GM18502 (cell line): Measurements from ENCODE around the gene BAHCC1.

Experiments
- ATAC-seq: cut with Tn5 transposase; IDR thresholded peaks from one replicate; pipeline ENCODE4 v1.9.1; 2021; ENCODE audit warnings: mild to moderate bottlenecking; ENCODE audit not compliant: unreplicated experiment, poor library complexity

BAHCC1 gene

DNA sequence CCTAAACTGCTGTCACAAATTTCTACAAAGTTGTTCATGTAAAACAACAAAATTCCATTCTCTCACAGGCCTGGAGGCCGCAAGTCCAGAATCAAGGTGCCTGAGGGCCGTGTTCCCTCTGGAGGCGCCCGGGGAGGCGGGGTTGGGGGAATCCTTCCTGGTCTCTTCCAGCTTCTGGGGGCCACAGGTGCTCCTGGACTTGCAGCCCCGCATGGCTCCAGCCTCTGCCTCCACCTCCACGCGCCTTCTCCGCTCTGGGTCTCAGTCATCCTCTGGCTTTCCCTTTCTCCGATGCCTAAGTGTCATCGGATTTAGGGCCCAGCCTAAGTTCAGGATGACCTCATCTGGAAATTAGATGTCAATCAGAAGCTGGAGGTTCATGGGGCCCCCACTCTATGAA, 28.6 kb upstream of the BAHCC1 start:
- no peak for ATAC-seq

DNA sequence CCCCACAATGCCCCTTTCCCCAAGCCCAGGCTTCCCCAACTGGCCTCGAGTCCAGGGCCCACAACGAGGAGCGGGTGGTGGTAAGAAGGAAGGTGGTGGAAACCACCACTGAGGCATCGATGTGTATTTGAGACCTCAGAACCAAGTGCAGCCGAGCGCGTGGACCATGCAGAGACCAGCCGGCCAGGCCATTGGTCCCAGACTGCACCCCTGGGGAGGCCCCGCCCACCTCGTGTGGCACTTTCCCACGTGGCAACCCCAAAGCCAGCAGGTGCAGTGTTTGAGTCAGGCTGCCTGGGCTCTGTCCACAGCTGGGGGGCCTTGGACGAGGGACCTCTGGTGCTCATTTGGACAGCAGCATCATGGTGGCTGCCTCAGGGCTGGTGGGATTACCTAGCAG, 28.1 kb upstream of the BAHCC1 start:
- no peak for ATAC-seq

DNA sequence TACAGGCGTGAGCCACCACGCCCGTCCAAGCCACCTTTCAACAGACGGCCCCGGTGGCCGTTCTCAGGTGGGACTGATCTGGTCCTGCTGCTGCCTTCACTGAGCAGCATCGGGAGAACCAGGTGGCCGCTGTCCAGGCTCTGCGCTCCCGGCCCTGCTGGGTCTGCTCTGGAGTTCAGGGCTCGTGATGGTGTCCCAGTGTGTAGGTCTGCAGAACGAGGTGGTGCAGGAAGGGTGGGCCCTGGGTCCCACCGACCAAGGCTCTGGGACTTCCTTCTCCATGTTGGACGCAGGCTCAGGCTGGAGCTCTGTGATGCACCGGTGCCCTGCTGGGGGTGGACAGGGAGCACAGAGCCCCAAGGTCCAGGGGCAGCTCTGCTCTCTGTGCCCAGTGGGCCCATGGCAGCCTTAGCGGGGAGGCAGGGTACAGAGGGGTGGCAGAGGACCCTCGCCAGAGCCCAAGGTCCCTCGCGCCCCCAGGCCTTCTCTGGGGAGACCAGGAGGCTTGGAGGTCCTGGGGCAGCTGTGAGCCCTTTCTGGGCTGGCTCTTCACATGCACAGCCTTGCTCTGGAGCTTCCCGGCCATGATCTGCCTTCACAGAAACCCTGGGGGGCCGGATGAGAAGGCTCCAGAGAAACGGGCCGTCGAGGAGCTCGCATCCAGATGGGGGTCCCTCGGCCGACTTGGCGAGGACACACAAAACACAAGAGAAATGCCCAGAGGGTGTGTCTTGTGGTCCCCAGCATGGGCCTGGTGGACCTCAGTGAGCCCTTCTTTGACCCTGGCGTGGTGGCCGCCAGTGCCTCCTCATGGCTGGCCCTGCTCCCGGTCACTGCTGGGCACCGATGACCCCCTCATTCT, 26.9 kb upstream of the BAHCC1 start:
- ATAC-seq = no peak

DNA sequence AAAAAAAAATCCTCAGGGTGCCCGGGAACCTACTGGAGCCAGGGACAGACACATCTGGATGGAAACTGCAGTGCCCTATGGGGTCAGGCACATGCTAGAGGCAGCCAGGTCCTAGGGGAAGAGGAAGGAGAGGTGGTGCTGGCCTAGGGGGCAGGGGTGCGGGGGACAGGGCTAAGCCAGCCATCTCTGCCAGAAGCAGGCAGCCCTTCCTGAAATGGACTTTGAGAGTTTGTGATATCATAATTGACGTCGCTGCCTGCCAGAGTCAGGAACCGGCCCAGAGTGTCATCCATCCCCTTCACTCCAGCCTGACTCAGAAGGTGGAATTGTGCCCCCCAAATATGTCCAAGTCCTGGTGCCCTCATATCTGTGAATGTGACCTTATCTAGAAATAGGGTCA, 25.0 kb upstream of the BAHCC1 start:
- ATAC-seq = no peak

DNA sequence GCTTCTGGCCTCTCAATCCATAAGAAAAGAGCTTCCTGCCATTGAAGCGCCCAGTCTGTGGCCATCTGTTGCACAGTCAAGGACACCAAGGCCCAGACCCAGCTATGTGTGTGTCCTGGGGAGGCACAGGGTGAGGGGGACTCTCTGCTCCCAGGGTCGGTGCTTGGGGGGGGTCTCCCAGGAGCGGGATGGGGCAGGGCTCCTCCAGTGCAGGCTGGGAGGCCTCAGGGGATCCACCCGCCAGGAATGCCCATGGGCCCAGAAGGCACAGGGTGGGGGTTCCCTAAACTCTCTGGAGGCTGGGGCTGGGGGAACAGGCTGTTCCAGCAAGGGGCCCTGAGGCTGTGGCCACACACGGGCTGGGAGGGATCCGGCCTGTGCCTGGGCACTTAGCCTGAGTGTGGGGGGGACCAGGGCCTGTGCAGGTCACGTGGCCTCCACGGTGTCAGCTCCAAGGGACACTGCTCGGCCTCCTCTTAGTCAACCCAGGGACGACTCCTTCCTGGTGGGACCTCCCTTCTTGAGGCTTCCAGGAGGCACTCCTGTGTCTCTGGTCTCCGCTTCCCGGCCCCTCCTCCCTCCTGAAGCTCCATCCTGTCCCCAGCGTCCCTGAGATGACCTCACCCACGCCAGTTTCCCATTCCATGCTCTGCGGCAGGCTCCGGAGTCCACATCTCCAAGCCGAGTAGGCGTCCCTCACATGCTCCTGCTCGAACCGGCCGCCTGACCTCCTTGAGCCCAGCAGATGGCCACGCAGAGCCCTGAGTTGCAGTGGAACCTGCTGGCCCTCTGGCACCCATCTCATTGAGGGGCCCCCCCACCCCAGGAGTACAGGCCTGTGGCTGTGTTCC, 23.1 kb upstream of the BAHCC1 start:
- no peak for ATAC-seq

DNA sequence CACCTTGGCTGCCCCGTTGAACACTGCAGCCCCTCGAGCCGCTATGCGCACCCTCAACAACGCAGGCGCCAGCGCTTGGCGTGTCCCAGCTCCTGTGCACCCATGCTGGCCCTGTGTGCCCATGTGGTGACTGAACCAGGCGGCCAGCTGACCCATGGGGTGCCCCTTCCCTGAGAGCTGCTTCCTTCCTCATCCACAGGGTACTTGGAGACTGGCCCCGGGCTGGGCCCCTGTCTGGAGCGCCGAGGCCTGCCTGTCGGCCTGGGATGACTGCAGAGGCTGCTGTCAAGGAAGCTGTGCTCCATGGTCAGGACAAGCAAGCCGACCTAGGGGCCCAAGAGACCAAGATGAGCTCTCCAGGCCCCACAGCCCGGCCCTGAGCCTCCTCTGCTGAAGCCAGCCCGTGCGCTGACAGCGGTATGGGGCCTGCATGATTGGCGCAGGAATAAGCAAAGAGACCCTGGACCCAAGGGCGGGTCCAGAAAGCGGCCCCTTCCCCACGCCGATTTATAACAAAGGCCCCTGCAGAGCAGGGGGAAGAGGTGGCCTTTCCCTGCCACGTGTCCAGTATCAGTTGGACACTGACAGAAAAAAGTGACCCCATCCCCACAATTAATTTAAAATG, 21.6 kb upstream of the BAHCC1 start:
- ATAC-seq = no peak

DNA sequence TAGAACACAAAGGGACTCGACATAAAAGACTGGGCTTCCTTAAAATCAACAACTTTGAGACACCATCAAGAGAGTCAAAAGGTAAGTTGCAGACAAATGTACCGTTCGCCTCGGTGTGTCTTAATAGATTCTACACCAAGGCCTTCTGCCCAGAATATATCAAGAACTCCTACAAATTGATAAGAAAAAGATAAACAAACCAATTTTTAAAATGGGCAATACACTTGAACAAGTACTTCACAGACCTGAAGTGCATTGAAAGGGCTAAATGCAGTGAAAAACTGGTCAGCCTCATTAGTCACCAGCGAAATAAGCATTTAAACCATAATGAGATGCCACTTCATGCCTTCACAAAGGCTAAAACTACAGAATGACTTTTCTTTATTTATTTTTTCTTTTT, 20.4 kb upstream of the BAHCC1 start:
- no peak for ATAC-seq

DNA sequence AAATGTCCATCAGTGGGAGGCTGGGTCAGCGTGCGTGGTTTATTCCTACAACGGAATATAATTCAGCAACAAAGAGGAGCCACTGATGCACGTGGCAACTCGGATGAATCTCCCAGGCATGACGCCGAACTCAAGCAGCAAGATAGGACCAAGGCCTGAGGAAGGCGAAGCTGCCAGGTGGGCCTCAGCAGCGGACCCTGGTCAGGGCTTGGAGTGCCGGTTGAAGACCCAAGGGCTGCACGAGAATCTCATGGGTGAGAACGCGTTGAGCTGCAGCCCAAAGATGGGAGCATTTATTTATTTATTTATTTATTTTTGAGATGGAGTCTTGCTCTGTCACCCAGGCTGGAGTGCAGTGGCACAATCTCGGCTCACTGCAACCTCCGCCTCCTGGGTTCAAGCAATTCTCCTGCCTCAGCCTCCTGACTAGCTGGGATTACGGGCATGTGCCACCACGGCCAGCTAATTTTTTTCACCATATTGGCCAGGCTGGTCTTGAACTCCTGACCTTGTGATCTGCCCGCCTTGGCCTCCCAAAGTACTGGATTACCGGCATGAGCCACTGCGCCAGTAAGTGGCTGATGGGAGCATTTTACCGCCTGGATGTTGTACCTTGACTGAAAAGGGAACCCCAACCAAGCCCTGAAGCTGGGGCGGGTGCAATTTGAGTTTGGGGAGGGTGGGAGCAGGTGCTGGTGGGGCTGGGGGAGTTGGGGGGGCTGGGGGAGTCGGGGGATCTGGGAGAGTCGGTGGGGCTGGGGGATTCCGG, 18.1 kb upstream of the BAHCC1 start:
- ATAC-seq = no peak

DNA sequence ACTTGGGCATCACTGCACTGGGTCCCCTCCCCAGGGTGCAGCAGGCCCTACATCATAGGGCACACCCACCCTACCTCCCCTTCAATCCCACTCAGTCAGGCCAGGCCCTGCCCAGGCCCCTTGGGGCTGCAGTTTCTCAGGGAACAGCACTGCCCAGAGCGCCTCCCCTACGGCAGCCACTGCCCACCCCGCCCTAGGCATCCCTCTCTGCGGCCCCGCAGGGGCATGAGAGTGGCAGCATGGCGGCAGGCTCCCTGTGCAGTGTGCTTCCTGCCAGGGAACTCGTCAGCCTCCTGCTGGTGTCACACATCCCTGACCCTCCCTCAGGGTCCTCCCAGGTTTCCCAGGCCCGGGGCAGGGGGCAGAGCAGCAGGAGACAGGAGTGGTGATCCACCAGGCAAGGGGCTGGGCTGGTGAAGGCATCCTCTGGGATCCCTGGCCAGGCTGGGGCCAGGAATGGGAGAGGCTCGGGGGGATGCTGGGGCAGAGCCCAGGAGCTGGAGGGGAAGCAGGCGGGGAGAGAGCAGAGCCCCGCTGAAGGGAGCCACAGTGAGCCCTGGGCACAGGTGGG, 16.2 kb upstream of the BAHCC1 start:
- no peak for ATAC-seq

DNA sequence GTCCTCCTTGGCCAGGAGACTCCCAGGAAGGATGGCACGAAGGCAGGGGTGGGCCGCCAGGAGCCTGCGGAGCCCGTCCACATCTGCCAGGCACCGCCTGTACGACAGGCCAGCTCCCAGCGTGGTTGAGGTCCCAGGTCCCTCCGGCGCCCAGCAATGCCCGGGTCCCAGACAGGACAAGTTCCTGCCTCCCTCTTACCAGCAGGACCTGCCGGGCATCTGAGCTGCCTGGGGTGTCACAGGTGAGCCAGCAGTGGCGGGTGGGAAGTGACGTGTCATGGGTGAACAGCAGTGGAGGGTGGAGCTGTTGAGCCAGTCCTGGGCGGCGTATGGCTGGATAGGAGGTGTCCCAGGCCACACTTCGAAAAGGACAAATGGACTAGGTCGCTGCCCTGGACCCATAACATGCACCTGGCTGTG, 15.7 kb upstream of the BAHCC1 start:
- ATAC-seq = no peak

DNA sequence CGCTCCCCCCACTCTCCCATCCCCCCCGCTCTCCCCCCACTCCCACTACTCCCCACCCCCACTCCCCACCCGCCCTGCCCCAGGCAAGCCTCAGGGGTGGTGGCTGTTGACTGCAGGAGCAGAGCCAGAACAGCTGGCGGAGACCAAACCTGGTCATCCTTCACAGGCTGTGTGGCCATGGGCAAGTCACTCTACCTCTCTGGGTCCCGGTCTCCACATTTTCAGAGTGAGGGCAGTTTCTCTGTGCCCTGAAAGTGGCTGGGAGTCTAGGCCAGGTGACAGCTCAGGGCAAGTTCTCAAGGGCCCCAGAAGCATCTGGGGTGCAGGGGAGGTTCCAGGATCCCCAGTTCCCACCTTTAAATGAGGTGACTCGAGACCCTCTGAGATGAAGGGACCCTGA, 15.1 kb upstream of the BAHCC1 start:
- ATAC-seq = no peak

DNA sequence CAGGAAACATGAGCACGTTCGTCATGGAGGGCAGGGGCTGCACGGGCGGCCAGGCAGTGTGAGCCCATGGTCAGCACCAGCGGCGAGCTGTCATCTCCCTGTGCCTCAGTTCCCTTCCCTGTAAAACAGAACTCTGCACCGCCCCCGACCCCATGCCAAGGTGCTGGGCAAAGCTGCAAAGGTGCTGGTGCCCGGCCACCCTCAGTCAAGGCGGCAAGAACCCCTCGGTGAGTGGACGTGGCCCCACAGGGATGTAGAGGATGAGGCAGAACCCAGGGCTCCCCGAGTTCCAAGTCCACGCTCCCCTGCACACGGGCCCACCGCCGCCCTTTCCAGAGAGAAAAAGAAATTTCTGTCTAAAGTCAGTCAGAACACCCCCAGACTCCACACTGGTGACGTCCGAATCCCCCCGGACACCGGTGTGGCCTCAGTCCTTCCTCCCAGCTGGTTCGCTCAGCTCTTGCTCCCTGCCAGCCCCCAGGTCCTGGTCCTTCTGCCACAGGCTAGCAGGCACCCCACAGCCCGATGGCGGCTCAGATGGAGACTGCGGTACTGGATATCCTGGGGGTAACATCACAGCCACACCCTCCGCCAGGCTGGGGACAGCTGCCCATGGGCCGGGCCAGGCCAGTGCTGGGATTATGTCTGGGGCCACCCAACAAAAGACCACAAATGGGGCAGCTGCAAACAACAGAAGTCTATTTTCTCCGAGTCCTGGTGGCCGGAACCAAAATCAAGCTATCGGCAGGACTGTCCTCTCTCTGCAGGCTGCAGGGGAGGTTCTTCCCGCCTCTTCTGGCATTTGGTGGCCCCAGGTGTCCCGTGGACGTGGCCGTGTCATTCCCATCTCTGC, 14.4 kb upstream of the BAHCC1 start:
- ATAC-seq = no peak

DNA sequence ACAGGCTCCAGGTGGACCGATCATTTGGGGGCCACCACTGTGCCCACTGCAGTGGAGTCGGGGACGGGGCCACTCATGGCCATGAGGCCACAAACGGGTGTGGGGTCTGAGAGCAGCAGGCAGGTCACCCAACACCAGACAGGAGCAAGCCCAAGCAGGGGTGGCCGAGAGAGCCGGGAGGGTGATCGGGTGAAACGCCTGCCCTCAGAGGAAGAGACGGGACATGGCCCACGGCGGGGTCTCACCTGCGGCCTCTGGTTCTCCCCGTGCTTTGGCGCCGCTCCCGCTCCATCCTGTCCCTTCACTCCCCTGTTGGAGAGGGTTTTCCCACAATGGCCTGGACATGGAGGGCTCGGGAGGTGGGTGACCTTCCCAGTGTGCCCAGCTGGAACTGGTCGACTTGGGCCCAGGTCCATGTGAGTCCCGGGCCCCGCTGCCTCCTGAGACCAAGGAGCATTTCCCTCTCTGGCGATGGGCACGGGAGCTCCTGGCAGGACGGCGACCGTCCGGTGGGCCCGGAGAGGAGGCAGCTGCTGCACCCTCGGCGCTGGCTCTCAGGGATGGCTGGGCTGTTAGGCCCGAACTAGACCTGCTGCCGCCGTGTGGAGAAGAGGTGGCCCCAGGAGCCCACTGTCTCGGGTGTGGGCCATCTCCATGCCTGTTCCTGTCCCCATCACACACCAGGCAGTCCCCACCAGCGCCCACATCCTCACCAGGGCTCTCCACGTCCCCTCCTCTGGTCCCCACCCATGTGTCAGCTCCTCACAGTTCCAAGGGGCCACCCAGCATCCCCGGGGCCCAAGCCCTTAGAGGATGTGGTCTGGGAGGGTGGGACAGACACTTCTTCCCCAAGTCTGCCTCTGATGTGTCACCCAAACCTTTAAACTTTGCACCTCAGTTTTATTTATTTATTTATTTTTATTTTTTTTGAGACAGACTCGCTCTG, 13.4 kb upstream of the BAHCC1 start:
- no peak for ATAC-seq

DNA sequence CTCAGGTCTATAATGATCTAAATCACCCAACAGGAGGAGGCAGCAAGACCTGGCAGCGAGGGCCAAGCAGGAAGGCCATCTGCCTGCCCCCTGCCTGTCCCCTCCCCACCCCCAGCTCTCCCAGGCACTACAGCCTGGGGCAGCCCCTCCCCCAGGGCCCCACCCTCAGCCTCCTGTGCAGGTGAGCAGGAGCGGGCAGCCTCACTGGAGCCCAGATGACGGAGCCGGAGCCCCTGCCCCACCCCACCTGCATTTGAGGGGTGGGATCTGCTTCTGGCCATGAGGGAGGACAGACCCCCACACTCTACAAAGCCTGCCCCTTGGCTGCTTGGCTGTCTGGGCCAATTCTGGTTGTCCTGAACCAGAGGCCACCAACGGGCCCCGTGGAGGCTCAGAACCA, 12.4 kb upstream of the BAHCC1 start:
- no peak for ATAC-seq

DNA sequence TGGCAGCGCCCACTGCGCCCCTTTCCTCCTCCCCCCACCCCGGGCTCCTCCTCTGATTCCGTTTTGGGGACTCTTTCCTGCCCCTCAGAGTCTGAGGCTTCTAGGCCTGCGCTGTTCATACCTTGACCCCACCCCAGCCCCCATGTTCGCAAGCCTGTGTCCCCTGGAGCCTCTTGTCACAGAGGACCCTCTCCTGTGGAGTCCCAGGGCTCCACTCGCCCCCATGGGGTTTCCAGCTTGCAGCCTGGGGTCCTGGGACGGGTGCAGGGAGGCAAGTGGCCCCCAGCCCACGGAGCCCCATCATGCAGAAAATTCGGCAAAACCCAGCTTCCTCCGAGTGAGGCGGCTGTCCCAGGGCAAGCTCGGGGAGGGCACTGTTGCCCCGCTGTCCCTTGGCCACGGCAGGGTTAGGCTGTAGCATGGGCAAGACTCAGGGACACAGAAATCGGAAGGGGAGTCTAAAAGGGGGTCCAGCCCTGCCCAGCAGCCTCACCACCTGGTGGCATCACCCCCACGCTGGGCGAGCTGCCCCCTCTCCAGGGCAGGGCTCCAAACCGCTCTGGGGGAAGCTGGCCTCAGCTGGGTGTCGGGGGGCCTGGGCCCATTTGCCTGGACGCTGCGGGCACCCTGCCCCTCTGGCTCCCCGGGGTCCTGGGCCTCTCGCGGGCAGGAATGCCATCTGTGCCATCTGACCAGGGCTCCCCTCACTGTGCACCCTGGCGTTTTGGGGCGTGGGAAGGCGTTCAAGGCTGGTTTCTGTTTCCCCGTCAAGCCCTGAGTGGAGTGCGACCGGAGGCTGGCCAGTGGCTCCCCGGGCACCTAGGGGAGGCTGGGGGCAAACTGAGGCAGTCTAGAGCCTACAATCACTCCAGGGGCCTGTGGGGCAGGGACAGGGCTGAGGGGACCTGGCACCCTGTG, 11.5 kb upstream of the BAHCC1 start:
- ATAC-seq = no peak

DNA sequence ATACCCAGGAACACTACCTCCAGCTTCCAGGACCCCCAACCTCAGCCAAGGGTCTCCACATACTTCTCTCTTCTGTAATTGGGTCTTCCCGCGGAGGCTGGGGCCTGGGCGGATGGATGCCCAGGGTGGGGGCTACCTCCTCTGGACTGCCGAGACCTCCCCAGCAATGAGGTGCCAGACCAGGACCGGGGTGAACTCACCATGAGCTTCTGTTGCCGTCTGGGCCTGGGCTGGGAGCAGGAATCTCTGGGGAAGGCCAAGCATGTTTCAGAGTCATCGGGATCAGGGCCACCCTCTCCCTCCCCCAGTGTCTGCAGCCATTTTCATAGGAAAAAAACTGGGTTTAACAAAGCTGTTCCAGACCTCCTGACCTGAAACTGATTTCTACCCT, 10.3 kb upstream of the BAHCC1 start:
- ATAC-seq = no peak
